Activated naive CD8-positive, alpha-beta T cell (primary cell): ENCODE measurements around the gene CHD2.

Experiments used
- H3K27ac Mint-ChIP-seq: one replicate; pipeline ENCODE4 v1.8.0; 2021; ENCODE audit warnings: mixed read lengths
- H3K27me3 Mint-ChIP-seq: one replicate; pipeline ENCODE4 v1.8.0; 2021; ENCODE audit warnings: mixed read lengths
- H3K36me3 Mint-ChIP-seq: one replicate; pipeline ENCODE4 v1.8.0; 2021; ENCODE audit warnings: mixed read lengths
- H3K4me1 Mint-ChIP-seq: one replicate; pipeline ENCODE4 v1.8.0; 2021; ENCODE audit warnings: low read depth, mixed read lengths
- H3K4me3 Mint-ChIP-seq: one replicate; pipeline ENCODE4 v1.8.0; 2021; ENCODE audit warnings: mild to moderate bottlenecking, mixed read lengths
- H3K9me3 Mint-ChIP-seq: one replicate; pipeline ENCODE4 v1.8.0; 2021; ENCODE audit warnings: low read depth, mixed read lengths

Gene CHD2

GRCh38 chr15:92968926-92969651 lies 69.0 kb downstream of the CHD2 start:
- Mint-ChIP-seq H3K4me1 (peaks cover 35% of the 10 kb centered on the region), H3K4me3 (no peak overlapping the region)

DNA sequence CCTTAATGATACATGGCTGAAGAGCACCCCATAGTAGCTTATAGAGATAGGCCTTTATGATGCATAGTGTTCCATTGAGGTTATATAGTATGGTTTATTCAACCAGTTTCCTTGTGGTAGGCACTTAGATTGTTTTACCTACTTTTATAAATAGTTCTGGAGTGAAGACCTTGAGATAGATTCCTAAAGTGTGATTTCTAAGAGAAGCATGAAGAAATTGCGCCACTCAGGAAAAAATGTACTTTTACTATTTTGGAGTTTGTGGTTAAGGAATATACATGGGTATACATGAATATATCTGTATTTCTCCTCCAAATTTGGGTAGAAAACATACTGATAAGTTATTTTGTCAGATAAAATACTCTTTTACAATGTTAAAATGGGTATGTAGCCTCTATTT lies 70.5 kb downstream of the CHD2 start:
- Mint-ChIP-seq H3K9me3 (no peaks in the 10 kb centered on the region), H3K4me3 (no peak overlapping the region), H3K27ac (peak overlapping the region; percentile 78), H3K27me3 (no peaks in the 10 kb centered on the region), H3K4me1 (peaks cover 42% of the 10 kb centered on the region), H3K36me3 (peaks cover 15% of the 10 kb centered on the region)

More at GRCh38 chr15:92968926-92969651, 69.0 kb downstream of the CHD2 start:
- H3K27ac Mint-ChIP-seq: peak overlapping the region; percentile 78
- no peaks in the 10 kb centered on the region for H3K27me3 Mint-ChIP-seq
- H3K36me3 Mint-ChIP-seq: peaks cover 12% of the 10 kb centered on the region
- no peaks in the 10 kb centered on the region for H3K9me3 Mint-ChIP-seq

DNA sequence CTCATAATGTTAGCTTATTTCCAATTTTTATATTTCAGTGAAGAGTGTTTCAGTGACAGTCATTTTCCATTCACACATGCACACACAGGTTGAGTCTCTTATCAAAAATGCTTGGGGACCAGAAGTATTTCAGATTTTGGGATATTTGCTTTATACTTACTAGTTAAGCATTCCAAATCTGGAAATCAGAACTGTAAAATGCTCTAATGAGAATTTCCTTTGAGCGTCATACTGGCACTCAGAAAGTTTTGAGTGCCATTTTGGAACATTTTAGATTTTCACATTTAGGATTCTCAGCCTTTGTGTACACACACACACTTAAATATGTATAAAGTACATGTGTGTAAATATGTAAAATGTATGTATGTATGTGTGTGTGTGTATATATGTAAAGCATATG lies 71.0 kb downstream of the CHD2 start:
- Mint-ChIP-seq H3K27ac (peak overlapping the region; percentile 81), H3K4me3 (no peak overlapping the region), H3K36me3 (peaks cover 15% of the 10 kb centered on the region), H3K4me1 (peaks cover 44% of the 10 kb centered on the region), H3K27me3 (no peaks in the 10 kb centered on the region), H3K9me3 (no peaks in the 10 kb centered on the region)

GRCh38 chr15:92971713-92972112 lies 71.6 kb downstream of the CHD2 start:
- Mint-ChIP-seq H3K9me3 (no peaks in the 10 kb centered on the region), H3K27ac (peak overlapping the region; percentile 81), H3K4me1 (peaks cover 44% of the 10 kb centered on the region), H3K36me3 (peaks cover 15% of the 10 kb centered on the region), H3K27me3 (no peaks in the 10 kb centered on the region), H3K4me3 (no peak overlapping the region)

DNA sequence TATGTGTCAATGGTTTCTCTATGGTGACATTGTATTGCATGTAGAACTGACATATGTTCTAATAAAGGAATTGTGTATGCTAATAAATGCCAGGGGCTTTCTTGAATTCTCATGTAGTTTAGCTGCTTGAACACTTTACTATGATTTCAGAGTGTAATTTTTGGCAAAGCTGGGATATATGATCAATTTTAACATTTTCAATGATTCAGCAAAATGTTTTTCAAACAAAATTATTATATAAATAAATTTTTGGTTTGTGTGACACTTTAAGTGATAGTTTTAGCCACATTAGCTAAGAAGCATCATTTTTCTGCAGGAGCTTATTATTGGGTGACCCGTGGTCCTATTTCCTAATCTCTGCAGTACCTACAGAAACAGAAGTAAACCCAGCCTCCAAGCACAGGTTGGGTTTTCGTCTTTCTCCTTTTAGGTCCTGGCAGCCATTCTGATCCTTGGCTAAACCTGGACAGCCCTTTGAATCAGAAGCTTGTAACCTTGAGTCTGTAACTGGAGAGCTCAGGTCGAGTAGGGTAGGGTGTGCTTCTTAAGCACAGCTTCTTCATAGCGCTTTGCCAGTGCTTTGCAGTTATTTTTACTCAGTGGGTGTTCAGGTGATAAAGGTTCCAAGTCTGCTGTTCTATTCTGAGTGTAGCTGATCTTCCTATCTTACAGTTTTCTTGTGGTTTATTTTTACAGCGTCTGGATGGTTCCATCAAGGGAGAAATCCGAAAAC lies 74.2 kb downstream of the CHD2 start:
- H3K27ac Mint-ChIP-seq: peak overlapping the region; percentile 76
- H3K9me3 Mint-ChIP-seq: no peaks in the 10 kb centered on the region
- H3K36me3 Mint-ChIP-seq: peaks cover 17% of the 10 kb centered on the region
- H3K4me1 Mint-ChIP-seq: peaks cover 32% of the 10 kb centered on the region
- no peaks in the 10 kb centered on the region for H3K27me3 Mint-ChIP-seq
- H3K4me3 Mint-ChIP-seq: no peak overlapping the region

DNA sequence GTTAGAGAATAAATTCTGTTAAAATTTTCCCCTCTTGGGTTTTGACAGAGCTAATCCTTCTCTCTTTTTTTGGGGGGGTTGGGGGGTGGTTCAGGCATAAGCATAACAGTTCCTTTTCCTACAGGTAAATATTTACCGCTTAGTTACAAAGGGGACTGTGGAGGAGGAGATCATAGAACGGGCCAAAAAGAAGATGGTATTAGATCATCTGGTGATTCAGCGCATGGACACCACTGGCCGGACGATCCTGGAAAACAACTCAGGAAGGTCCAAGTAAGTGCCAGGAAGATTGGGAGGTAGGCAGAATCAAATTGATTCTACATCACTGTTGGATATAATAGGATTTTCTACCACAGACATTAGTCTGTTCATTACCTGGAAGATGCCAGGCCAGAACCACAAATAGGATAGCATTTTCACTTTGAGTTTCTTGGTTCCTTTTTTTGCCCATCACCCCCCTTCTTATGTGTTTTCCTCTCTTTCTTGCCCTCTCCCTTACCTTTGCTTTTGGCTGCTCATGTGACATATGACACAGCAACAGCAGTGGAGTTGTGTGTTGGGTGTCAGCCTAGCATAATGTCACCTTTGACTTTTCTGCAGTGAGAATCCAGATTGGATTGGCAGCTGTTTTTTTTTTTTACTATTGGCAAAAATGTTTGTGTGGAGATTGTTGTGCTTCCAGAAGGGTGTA lies 79.0 kb downstream of the CHD2 start:
- no peaks in the 10 kb centered on the region for H3K27me3 Mint-ChIP-seq
- H3K36me3 Mint-ChIP-seq: peaks cover 11% of the 10 kb centered on the region
- peak overlapping the region; percentile 70 for H3K27ac Mint-ChIP-seq
- H3K4me1 Mint-ChIP-seq: peaks cover 12% of the 10 kb centered on the region
- H3K4me3 Mint-ChIP-seq: no peak overlapping the region
- no peaks in the 10 kb centered on the region for H3K9me3 Mint-ChIP-seq

DNA sequence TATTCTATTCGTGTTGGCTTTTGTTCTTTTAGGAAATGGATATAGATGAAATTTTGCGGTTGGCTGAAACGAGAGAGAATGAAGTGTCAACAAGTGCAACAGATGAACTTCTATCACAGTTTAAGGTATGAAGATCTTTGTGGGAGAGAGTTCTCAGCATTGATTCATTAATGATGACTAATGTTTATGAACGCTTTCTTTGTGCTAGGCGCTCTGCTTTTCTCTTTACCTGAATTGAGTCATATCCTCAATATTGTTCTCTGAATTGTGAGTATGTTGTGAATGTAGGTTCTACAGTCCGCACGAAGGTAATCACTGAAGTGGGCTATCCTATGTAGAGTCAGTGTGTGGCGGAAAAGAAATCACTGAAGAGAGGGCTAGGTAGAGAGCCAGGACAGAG lies 81.2 kb downstream of the CHD2 start:
- Mint-ChIP-seq H3K4me1 (peaks cover 8% of the 10 kb centered on the region), H3K9me3 (no peaks in the 10 kb centered on the region), H3K36me3 (peaks cover 11% of the 10 kb centered on the region), H3K4me3 (no peak overlapping the region), H3K27me3 (no peaks in the 10 kb centered on the region), H3K27ac (no peak overlapping the region)

GRCh38 chr15:92984161-92984560 lies 84.0 kb downstream of the CHD2 start:
- Mint-ChIP-seq H3K4me3 (no peak overlapping the region), H3K27ac (peak overlapping the region; percentile 82), H3K36me3 (peaks cover 5% of the 10 kb centered on the region), H3K4me1 (peaks cover 11% of the 10 kb centered on the region), H3K9me3 (no peaks in the 10 kb centered on the region), H3K27me3 (no peaks in the 10 kb centered on the region)

GRCh38 chr15:92989470-92989869 lies 89.3 kb downstream of the CHD2 start:
- Mint-ChIP-seq H3K9me3 (no peaks in the 10 kb centered on the region), H3K27me3 (no peaks in the 10 kb centered on the region), H3K27ac (peak overlapping the region; percentile 19), H3K4me3 (no peak overlapping the region), H3K4me1 (peaks cover 18% of the 10 kb centered on the region), H3K36me3 (peaks cover 5% of the 10 kb centered on the region)

GRCh38 chr15:92990031-92990430 lies 89.9 kb downstream of the CHD2 start:
- Mint-ChIP-seq H3K4me1 (peaks cover 22% of the 10 kb centered on the region), H3K9me3 (no peaks in the 10 kb centered on the region), H3K27ac (peak overlapping the region; percentile 24), H3K4me3 (no peak overlapping the region), H3K36me3 (peaks cover 5% of the 10 kb centered on the region), H3K27me3 (no peaks in the 10 kb centered on the region)

DNA sequence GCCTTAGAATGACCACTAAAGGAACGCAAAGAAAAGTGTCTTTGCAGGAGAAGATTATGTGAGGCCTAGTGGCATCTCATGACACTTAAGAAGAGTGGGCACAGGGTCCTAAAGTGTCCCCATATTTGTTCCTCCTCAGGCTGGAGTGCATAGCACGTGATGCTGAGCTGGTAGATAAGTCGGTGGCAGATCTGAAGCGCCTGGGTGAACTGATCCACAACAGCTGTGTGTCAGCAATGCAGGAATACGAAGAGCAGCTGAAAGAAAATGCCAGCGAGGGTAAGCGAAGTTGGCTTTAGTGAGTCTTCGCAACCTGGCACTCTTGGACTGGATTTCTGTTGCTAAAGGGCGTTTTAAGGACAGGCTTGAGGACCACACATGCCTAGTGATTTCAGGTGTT lies 92.6 kb downstream of the CHD2 start:
- Mint-ChIP-seq H3K36me3 (peaks cover 5% of the 10 kb centered on the region), H3K4me1 (peaks cover 24% of the 10 kb centered on the region), H3K9me3 (no peaks in the 10 kb centered on the region), H3K27me3 (no peaks in the 10 kb centered on the region), H3K27ac (peak overlapping the region; percentile 31), H3K4me3 (no peak overlapping the region)

DNA sequence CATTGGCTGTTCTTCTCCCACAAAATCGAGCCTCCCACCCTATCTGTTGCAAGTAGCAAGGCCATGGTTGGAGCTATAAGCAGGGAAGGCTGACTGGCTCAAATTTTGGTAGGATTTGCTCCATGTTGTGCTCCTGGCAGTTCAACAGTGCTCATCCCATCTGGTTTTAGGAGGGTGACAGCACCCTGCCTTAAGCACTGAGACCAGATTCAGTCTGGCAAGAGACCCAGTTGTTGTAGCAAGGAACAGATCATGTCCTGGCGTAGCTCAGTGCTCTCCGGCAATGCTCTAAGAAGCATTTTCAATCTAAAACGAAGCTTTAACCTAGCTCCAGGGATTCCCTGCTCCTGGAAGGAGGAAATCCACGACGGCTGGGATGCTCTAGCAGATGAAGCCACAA lies 97.7 kb downstream of the CHD2 start:
- H3K9me3 Mint-ChIP-seq: no peaks in the 10 kb centered on the region
- no peaks in the 10 kb centered on the region for H3K27me3 Mint-ChIP-seq
- peaks cover 15% of the 10 kb centered on the region for H3K36me3 Mint-ChIP-seq
- peak overlapping the region; percentile 70 for H3K27ac Mint-ChIP-seq
- peaks cover 30% of the 10 kb centered on the region for H3K4me1 Mint-ChIP-seq
- no peak overlapping the region for H3K4me3 Mint-ChIP-seq

- Mint-ChIP-seq H3K4me3 (no peak overlapping the region), H3K27me3 (no peaks in the 10 kb centered on the region), H3K36me3 (peaks cover 21% of the 10 kb centered on the region), H3K9me3 (no peaks in the 10 kb centered on the region), H3K27ac (peak overlapping the region; percentile 64), H3K4me1 (peaks cover 20% of the 10 kb centered on the region)
Observed at GRCh38 chr15:93001156-93001555, 101.0 kb downstream of the CHD2 start.

DNA sequence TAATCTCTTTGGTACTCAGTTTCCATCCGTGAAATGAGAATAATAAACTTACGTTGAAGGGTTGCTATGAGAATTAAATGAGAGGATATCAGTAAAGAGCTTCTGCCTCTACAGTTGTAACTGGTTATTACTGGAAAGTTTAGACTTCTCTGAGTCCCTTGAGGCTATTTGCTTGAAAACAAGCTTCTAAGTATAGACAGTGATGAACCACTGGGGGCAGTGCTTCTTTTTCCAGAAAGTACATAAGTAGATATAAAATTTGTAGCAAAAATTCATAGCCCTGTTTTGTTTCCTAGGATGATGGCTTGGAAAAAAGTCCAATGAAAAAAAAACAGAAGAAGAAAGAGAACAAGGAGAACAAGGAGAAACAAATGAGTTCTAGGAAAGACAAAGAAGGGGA lies 101.8 kb downstream of the CHD2 start:
- H3K27ac Mint-ChIP-seq: peak overlapping the region; percentile 81
- H3K9me3 Mint-ChIP-seq: no peaks in the 10 kb centered on the region
- H3K27me3 Mint-ChIP-seq: no peaks in the 10 kb centered on the region
- no peak overlapping the region for H3K4me3 Mint-ChIP-seq
- peaks cover 20% of the 10 kb centered on the region for H3K4me1 Mint-ChIP-seq
- H3K36me3 Mint-ChIP-seq: peaks cover 21% of the 10 kb centered on the region

- Mint-ChIP-seq H3K4me3 (no peak overlapping the region), H3K9me3 (no peaks in the 10 kb centered on the region), H3K36me3 (peaks cover 17% of the 10 kb centered on the region), H3K4me1 (peaks cover 4% of the 10 kb centered on the region), H3K27ac (peak overlapping the region; percentile 74), H3K27me3 (no peaks in the 10 kb centered on the region)
Observed at GRCh38 chr15:93005133-93005532, 105.0 kb downstream of the CHD2 start.
